Measurements from ENCODE around the gene CYP17A1.

- TF ChIP-seq EZH2 (IDR thresholded peaks at IDR 0.05; ENCODE audit: insufficient read depth, poor library complexity, severe bottlenecking) = no peak
- TF ChIP-seq EZH2phosphoT487 (IDR thresholded peaks at IDR 0.05; ENCODE audit: insufficient read depth, low read depth) = no peak
Measured at GRCh38 chr10:102826148-102826796, 10.9 kb downstream of the CYP17A1 start.
